Measurements from ENCODE around the gene KRTAP12-2. TPM values are rescaled to one million over a fixed set of nuclear protein-coding genes. Genes with fewer than 3 reads are reported as not detected.

The KRTAP12-2 gene, protein sequence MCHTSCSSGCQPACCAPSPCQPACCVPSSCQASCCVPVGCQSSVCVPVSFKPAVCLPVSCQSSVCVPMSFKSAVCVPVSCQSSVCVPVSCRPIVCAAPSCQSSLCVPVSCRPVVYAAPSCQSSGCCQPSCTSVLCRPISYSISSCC
- not detected in 2 replicates for total RNA-seq

DNA sequence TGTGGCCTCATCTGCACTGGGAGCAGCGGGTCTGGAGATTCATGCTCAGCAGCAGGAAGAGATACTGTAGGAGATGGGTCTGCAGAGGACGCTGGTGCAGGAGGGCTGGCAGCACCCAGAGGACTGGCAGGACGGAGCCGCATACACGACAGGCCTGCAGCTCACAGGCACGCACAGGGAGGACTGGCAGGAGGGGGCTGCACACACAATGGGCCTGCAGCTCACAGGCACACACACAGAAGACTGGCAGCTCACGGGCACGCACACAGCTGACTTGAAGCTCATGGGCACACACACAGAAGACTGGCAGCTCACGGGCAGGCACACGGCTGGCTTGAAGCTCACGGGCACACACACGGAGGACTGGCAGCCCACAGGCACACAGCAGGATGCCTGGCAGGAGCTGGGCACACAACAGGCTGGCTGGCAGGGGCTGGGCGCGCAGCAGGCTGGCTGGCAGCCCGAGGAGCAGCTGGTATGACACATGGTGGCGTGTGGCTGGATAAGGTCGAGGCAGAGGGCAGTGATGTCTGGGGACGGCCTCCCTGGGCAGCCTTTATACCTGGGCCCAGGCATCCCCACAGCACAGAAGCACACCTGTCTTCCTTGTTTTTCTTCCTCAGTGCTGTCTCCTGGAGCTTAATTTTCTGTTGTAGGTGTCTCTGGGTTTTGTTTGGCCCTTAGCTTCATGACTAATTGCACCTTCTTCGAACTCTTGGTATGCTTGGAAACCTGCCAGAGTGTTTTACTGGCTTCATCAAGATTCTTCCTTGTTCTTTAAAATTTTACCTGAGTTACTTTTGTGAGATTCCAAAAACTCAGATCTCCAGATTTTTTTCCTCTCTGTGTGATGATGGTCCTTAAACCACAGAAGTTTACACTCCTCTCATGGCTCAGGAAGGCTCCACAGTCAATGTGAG is at the start of gene KRTAP12-2:
TSS of gene KRTAP12-2 (minus strand) at position 527 of the 920 bp plus-strand sequence. CDS start at position 486, 41 bp downstream.
- no peak for DNase-seq (ENCODE audit: low read depth)

DNA sequence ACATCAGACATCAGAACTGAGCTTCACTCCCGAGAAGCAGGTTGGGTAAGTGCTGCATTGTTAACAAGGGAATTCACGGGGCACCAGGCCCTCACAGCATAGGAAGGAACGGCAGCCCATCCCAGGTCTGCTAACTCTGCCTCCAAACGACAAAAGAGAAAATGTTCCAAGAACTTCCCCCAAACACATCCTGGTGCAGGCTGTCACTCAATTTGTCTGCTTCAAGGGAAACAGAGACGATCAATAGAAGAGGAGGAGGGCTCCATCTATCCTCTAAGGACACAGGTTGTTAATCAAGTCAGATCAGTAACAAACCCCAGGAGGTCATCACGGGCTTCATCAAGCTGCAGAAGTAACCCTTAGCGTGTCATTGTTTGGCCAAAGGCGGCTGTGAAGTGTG is 48.2 kb upstream of the KRTAP12-2 start:
- no peak for DNase-seq (ENCODE audit: low read depth)

DNA sequence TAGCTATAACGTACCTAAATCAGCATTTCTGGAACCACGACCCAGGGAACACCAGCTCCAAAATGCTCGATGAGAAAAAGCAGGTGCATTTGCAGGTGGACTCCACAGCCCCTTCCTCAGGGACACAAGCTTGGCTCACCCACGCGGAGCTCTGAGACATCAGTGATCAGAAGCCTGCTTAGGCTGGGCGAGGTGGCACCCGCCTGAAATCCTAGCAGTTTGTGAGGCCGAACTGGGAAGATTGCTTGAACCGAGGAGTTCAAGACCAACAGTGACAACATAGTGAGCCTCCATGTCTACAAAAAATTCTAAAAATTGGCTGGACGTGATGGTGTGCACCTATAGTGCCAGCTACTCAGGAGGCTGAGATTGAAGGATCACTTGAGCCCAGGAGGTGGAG is 47.1 kb upstream of the KRTAP12-2 start:
- DNase-seq (ENCODE audit: low read depth) = no peak

DNA sequence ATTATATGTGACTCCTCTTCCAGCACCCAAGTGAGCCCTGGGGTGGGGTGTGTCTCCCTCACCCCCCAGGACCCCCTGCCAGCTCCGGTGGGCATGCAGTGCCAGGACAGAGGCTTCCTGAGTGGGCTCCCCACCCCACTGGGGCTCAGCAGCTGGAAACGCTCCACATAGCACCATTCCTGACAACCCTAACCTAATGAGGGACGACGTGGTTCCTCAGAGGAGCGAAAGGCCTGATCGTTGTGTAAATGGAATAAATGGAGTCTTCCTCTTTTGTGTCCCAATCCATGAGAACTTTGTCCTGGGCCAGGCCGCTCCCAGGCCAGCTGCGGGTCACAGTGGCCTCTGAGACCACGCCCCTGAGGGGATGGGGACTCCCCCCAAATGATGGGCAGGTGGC is 46.4 kb upstream of the KRTAP12-2 start:
- DNase-seq (ENCODE audit: low read depth) = no peak

DNA sequence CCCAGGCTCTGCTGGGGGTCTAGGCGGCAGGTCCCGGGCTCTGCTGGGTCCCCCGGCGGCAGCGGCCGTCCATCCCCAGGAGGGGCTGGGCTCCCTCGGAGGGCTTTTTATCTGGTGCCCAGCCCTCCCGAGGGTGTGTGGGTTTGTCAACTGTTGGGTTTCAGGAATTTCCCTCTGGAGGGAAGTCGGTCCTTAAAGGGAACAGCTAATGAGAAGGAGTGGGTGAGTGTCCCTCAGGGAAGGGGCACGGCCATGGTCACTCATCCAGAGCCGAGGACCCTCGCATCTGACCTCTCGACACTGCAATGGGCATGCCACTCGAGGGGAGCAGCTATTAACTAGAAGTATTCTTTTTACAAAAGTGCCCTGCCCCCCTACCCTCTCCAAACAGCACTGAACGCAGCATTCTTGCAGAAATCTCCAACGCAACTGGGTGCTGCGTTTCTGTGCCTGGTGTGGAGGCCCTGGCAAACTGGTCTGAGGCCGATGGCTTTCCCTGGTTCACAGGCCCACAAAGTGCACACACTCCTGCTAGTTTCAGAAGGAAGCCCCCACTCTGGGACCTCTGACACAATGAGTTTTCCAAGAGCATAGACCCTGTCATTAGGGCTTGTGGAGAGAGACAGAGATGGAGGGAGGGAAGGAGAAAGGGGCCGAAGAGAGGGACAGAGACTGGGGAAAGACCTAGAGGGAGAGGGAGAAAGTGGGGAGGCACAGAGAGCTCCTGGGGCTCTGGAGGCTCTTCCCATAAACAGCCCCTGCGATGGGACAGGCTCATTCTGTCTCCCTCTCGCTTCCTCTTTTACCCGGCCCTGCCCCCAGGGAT is 45.7 kb upstream of the KRTAP12-2 start:
- no peak for DNase-seq (ENCODE audit: low read depth)

DNA sequence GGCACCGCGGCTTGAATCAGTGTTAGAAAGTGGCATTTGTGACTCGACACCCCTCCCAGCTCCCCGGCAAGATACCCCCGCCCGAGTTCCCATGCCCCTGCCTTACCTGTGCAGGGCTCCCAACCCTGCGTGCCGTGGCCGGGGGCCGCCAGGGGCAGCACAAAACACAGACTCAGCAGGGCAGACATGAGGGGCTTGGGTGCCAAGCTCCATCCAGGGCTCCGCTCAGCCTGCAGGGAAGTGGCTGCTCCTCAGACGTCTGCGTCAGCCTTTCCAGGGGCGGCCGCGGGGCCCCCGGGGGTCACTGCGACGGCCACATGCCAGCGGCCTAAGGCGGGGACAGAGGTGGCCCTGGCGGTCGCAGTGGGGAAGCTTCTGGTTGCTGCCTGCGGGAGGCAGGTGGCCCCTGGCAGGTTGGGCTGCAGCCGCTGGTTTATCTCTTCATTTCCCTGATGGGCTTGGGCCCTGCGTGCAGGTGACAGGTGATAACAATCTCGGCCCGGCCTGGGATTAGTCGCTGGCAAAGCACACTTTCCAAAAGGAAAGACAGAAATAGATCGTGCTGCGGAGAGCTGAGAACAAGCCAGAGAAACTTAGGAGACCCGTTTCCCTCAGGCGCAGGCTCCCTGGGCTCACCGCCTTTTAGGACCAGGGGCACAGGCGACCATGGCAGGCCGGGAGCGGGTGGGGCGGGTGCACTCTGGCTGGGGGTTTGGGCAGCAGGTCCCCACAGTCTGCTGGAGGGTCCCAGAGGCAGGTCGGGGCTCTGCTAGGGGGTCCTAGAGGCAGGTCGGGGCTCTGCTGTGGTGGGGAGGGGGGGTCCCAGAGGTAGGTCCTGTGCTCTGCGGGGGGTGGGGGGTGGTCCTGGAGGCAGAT is 44.8 kb upstream of the KRTAP12-2 start, which contains the start of gene TSPEAR:
TSS of gene TSPEAR (minus strand) at position 246 of the 876 bp plus-strand sequence. CDS start at position 188, 58 bp downstream.
- no peak for DNase-seq (ENCODE audit: low read depth)

DNA sequence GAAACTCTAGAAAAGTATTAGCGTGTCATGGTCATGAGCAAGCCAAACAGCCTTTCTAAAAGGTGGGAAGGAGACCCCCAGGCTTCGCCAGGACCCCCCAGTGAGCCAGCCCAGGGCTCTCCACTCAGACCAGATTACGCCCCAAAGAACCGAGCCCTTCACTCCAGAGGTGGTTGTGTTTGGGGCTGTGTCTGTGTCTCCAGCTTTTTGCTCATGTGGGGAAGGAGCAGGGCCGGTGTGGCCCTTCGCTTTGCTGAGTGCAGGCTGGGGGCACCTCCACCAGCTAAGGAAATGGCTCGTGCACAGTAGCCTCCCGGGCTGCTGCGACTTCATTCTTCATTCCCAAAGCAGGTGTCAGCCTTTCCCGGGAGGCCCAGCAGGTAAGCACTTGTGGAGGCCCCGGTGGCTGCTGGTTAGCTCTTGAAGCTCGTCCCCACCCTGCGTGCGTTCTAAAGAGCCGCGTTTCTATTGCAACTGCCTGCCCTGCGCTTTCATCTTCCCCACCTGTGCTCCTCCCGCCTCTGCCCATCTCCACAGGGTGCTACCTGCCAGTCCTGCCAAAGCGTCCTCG is 44.1 kb upstream of the KRTAP12-2 start:
- no peak for DNase-seq (ENCODE audit: low read depth)

DNA sequence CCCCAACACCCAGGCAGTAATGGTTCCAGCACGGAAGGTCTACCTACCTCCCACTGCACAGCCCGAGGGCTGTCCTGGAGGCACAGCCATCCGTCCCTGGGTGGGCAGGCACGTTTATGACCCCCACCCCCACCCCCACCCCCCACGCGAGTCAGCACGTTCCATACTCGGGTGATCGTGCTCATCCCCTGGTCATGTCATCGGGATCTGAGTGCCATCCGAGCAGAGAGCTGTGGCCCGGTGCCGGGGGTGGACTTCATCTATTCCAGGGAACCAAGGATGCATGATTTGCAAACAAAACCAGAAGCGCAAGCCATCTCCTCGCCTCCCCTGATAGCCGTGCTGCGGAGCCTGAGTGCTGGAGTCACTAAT is 43.6 kb upstream of the KRTAP12-2 start:
- no peak for DNase-seq (ENCODE audit: low read depth)

DNA sequence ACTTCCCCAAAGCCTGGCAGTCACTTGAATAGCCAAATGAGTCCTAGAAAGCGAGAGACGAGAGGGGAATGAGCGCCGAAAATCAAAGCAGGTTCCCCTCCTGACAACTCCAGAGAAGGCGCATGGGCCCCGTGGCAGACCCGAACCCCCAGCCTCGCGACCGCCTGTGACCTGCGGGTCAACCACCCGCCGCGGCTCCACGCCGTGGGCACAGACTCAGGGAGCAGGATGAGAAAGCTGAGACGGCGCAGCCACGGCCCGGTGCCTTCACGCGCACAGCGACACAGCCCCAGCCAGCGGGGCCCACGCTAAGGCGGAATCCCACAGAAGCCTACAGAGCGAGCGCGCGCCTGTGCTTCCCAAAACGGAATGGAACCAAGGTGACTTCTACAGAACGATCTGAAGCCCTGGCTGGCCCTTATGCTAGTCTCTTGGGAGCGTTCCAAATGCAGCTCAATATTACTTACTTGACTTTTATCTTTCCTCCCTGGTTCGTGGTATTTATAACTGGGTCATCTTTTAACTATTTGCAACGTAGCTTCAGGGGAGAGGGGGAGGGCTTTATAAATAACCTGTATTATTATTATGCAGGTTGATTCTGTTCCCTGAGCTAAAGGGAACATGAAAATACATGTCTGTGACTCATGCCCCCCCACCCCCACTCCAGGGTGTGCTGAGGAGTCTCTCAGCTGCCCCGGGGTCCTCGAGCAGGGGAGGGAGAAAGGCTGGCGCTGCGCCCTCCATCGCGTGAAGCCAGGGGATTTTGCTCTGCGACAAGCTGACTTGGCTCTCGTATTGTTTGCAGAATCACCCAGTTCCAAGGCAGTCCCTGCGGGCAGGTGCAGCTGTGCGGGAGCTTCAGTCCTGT is 42.9 kb upstream of the KRTAP12-2 start:
- DNase-seq (ENCODE audit: low read depth) = no peak

DNA sequence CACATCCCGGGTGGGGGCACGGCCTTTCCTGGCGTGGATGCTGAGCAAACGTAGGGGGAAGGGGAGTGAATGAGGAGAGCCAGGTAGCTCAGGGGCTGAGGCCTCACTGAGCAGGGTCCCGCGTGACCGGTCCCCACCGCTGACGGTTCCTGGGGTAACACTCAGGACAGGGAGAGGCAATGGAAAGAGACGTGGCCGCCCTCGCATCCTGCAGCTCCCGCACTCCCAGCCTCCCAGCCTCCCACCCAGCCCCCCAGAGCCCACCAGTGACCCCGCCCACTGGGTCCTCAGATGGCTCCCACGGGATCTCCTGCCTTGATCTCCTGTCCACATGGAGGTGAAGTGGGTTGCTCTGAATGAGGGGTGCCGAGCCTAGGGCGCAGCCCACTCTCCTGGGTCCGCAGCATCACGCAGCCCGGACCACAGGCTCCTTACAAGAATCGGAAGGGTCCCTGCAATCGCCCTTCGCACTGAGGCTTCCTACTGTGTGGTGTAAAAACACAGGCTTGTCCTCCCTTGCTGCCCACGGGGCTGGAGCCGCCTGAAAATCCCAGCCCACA is 42.2 kb upstream of the KRTAP12-2 start:
- no peak for DNase-seq (ENCODE audit: low read depth)

DNA sequence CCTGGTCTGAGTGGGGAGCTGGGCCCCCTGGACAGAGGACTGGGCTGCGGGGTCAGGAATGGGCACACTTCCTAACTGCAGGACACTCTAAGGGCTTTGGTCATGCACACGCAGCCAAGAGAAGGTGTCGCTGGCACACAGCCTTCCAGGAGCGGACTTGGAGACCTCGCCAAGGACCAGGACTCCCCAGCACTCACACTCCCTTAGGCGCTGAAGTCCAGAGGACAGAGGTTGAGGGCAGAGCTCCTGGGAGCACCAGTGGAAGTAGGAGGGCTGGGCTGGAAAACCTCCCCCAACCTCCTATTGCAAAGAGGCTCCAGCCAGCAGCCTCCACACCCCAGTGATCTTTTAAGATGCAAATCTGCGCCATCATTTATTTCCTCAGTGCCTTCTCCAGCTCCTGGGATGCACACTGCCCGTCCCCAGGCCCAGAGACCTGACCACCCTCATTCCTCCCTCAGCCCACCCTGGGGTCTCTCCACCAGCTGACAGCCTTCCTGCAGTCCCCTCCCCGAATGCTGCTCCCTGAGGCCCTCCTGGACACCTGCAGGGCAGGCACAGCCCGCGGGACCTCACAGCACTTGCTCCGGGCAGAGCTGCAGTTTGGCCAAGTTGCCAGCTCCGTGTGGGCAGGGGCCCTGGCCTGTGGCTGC is 41.6 kb upstream of the KRTAP12-2 start:
- no peak for DNase-seq (ENCODE audit: low read depth)

DNA sequence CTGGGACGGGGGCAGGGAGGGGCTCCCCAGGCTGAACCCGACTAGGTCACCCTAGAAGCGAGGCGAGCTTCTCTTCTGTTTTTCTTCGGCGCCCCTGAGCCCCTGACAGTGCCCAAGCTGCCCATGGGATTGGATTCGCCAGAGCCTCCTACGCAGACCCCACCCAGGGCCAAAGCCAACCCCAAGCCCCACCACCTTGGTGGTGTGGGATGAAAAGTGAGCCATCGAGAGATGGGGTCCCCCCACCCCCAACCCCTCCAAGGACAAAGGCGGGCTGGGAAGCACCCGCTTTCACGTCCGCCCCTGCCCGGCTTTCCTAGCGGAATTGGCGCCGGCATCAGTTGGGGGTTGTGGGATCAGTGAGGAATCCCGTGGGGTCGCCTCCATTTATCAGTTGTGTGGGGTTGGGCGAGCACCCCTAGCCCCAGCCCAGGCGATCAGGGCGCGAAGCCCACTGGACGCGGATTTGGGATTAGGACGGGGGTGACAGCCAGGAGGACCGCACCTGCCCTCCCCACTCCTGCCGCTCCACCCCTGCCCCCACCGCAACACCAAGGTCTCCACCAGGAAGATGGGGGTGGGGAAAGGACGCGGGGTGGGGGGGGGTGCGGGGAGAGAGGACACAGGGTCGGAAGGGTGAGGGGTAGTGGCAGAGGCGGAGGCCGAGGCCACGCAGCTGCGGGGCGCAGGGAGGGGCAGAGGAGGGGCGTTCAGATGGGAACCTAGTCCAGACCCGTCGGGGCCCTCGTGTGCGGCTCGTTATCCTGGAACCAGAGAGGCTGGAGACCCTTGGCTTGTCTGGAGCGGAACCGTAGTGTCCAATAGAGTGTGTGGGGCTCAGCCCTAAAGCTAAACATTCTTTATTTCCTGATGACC is 40.2 kb upstream of the KRTAP12-2 start:
- DNase-seq (ENCODE audit: low read depth) = no peak

DNA sequence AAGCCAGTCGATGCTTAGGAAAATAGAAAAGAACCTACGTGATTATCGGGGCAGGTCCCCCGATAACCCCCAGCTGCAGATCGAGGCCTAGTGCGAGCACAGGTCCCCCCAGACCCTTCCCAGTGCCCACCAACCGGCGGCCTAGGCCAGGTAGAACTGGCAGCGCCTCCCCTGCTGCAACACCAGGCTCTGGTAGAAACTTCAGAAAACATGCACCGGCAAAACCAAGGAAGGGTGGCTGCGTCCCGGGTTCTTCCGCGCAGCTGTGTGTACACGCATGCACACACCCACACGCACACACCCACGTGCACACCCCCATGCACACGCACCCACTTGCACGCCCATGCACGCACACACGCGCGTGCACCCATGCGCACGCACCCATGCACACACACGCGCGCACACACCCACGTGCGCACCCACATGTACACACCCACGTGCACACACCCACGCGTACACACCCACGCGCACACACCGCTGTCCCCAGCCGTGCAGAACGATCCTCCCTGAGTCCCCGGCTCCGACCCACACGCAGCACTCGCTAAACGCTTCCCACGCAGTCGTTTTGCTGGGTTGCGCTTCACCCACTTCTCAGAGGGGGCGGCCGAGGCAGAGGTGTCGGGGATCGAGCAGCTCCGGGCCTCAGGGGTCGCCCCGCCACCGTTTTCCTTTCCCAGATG is 39.4 kb upstream of the KRTAP12-2 start:
- DNase-seq (ENCODE audit: low read depth) = no peak

DNA sequence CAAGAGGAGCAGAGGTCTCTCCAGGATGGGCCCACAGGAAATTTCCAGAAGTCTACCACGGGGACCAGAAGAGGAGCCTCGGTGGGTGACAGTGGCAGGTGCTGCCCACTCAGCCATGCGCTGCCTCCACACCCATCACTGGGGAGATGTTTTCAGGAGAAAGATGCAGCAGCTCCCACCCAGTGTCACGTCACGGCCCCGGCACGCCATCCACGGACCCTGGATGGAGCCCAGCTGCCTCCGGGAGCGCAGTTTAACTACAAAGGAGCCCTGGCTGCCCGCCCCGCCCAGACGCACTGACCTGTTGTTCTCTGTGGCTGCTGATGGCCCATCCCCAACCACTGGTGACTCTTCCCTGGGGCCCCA is 37.9 kb upstream of the KRTAP12-2 start:
- no peak for DNase-seq (ENCODE audit: low read depth)

DNA sequence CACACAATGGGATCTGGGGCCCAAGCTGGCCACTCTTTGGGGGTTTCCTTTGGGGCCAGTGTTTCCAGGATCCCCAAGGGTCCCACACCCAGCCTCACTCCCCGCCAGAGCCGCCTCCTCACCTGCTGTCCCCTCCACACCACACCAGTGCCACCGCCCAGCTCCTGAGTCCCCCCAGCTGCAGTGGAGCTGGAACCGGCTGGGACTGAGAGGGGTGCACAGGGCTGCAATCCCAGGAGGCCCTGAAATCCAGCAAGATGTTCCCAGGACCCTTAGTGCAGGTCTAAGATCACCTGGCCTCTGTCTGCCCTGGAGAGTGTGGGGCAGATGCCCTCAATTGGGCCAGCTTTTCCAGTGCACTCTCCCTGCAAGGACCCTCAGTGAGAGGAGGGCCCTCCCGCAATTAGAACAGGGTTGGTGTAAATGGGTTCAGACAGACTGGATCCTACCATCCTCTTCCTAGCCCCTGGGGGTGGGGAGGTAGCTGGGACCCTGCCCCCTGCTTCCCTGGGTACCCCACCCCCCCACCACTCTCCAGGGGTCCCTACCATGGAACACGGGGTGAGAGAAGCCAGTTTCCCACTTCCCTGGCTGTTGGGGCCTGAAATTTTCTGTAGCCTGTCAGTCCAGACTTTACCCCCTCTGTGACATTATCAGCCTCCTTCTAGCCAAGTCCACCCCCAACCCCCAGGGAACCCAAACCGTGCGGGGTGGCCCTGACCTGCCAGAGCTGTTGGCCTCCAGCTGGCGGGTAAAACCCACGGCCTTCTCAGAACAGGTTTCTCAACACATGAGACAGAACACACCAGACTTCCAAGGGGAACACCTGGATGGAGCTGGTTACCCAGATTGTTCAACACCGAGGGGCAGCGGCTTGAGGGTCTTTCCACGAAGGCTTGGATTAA is 37.3 kb upstream of the KRTAP12-2 start:
- no peak for DNase-seq (ENCODE audit: low read depth)

DNA sequence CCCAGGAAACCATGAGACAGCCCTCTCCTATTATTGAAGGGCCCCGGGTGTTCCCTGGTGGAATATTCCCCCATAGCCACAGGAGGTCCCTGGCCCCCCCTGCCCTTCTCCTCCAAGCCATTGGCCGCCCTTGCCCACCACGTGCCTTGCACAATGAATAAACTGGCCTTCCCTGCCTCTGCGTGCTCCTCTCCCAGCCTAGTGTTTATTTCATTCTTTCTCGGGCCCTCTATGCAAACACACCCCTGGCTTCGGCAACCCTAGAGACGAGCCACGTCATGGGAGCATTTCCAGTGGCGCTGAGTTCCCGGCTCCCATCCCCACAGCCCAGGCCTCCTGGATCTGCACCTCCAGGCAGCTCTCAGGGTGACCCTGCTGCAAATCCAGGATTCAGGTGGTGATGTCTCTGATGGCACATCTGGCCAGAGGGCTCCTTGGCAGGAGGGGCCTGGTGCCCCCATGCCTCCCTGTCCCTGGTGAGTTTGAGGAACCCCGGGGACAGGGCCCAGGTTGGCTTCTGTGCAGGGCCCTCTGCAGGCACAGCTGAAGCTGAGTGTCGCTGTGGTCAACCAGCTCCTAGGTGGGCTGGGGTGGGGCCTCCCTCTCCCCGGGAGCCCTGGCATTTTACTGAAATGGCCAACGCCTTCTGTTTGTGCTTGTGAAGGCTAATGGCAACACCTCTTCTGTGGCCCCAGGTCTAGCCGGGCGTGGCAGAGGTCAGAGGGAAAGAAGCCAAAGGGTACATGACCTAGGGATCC is 36.4 kb upstream of the KRTAP12-2 start:
- DNase-seq (ENCODE audit: low read depth) = no peak

Measured in renal cortical epithelial cell (primary cell).